B cell (primary cell): ENCODE results near the gene TKTL1. TPM values are rescaled to one million over a fixed set of nuclear protein-coding genes. Genes with fewer than 3 reads are reported as not detected.
"Not testable (repeated sequence)": the region's sequence is repeated elsewhere in the genome, so short reads cannot be mapped to it uniquely, and the experiment has no call there.

Experiments used
- ATAC-seq: fragments of 200-7000 bp; cut with Tn5 transposase; one replicate; pipeline ENCODE4 v1.10.0; 2021; ENCODE audit warnings: low read depth, mild to moderate bottlenecking, moderate number of reproducible peaks, moderate library complexity
- CTCF ChIA-PET: fragments of 350-600 bp; sonication (Branson Sonifier 250); formaldehyde crosslinking; loops from one replicate; lab custom pipeline; 2021; ENCODE audit warnings: antibody characterized with exemption, inconsistent platforms; lab: Charles Lee
- POLR2A ChIA-PET: fragments of 350-600 bp; sonication (Branson Sonifier 250); formaldehyde crosslinking; loops from one replicate; lab custom pipeline; 2021; ENCODE audit warnings: antibody characterized with exemption; lab: Charles Lee
- DNase-seq: peaks from one replicate; pipeline ENCODE4 v3.0.0; 2013
- H2AFZ ChIP-seq: 2 replicates; pipeline ENCODE4 v1.6.1; 2012; ENCODE audit warnings: mild to moderate bottlenecking, low read depth, low read length; ENCODE audit not compliant: insufficient read depth, poor library complexity, severe bottlenecking
- H3K27ac ChIP-seq, 2 donors: 1 replicate in 1 of 2; 2 replicates in 1 of 2; pipeline ENCODE4 v1.5.1; 2012 to 2013; ENCODE audit warnings: low read length in 2 of 2, mild to moderate bottlenecking in 2 of 2, moderate library complexity in 1 of 2
- H3K27me3 ChIP-seq, 4 experiments: fragments of 200-600 bp in 1 of 4; sonication (generic) in 1 of 4; replicated peaks in 1 of 4; 1 replicate in 2 of 4; 2 replicates in 2 of 4; pipeline versions ENCODE4 v1.6.1 to v1.7.0; 2013 to 2016; ENCODE audit warnings: low read length in 3 of 4, mild to moderate bottlenecking in 2 of 4, mixed read lengths in 1 of 4, moderate library complexity in 1 of 4; ENCODE audit not compliant: insufficient read depth in 4 of 4, control insufficient read depth in 3 of 4; ENCODE audit errors: control extremely low read depth in 1 of 4
- H3K36me3 ChIP-seq, 2 experiments: replicated peaks in 1 of 2; 1 replicate in 1 of 2; 2 replicates in 1 of 2; pipeline versions ENCODE4 v1.6.1 to v1.7.1; 2013; ENCODE audit warnings: low read length in 1 of 2; ENCODE audit not compliant: insufficient read depth in 2 of 2, control insufficient read depth in 1 of 2; ENCODE audit errors: control extremely low read depth in 1 of 2, extremely low read depth in 1 of 2
- H3K4me1 ChIP-seq, 2 donors: fragments of 200-600 bp in 1 of 2; sonication (generic) in 1 of 2; 1 replicate in 1 of 2; 2 replicates in 1 of 2; pipeline versions ENCODE4 v1.5.1 to v1.6.1; 2013 to 2017; ENCODE audit warnings: low read length in 2 of 2; ENCODE audit not compliant: control insufficient read depth in 2 of 2, insufficient read depth in 2 of 2
- H3K4me2 ChIP-seq: replicated peaks from 2 replicates; pipeline ENCODE3; 2012; ENCODE audit warnings: mild to moderate bottlenecking, low read depth, low read length; ENCODE audit not compliant: poor library complexity, severe bottlenecking
- H3K4me3 ChIP-seq, 5 experiments: fragments of 200-600 bp in 1 of 5; sonication (generic) in 1 of 5; 1 replicate in 3 of 5; 2 replicates in 2 of 5; pipeline versions ENCODE4 v1.5.1 to v1.7.0; 2011 to 2016; ENCODE audit warnings: low read length in 4 of 5, mild to moderate bottlenecking in 4 of 5, low read depth in 2 of 5, control low read depth in 1 of 5, moderate library complexity in 1 of 5; ENCODE audit not compliant: insufficient read depth in 1 of 5; ENCODE audit errors: control extremely low read depth in 1 of 5, extremely low read depth in 1 of 5
- H3K79me2 ChIP-seq: fragments of 200-600 bp; sonication (generic); one replicate; pipeline ENCODE4 v1.6.0; 2016; ENCODE audit warnings: low read length; ENCODE audit not compliant: control insufficient read depth, insufficient read depth
- H3K9ac ChIP-seq: fragments of 200-600 bp; sonication (generic); 2 replicates; pipeline ENCODE4 v1.6.1; 2017; ENCODE audit warnings: mild to moderate bottlenecking, low read length, moderate library complexity
- H3K9me3 ChIP-seq, 3 donors: one replicate each; pipeline versions ENCODE4 v1.6.1 to v1.7.1; 2013; ENCODE audit warnings: low read length in 2 of 3; ENCODE audit not compliant: control insufficient read depth in 2 of 3, insufficient read depth in 1 of 3; ENCODE audit errors: control extremely low read depth in 1 of 3
- H4K20me1 ChIP-seq: 2 replicates; pipeline ENCODE4 v1.6.0; 2012; ENCODE audit warnings: mild to moderate bottlenecking, low read length; ENCODE audit not compliant: insufficient read depth, control insufficient read depth, poor library complexity, severe bottlenecking
- H3K27ac Mint-ChIP-seq: one replicate; pipeline ENCODE4 v1.8.0; 2021; ENCODE audit warnings: mixed read lengths
- H3K27me3 Mint-ChIP-seq: one replicate; pipeline ENCODE4 v1.8.0; 2021; ENCODE audit warnings: mixed read lengths
- H3K4me1 Mint-ChIP-seq: one replicate; pipeline ENCODE4 v1.8.0; 2021; ENCODE audit warnings: mixed read lengths
- H3K4me3 Mint-ChIP-seq: one replicate; pipeline ENCODE4 v1.8.0; 2021; ENCODE audit warnings: mixed read lengths
- H3K9me3 Mint-ChIP-seq: one replicate; pipeline ENCODE4 v1.8.0; 2022; ENCODE audit warnings: mixed read lengths; ENCODE audit not compliant: insufficient read depth
- CTCF ChIP-seq: fragments of 200-600 bp; IDR thresholded peaks from one replicate; pipeline ENCODE4 v1.8.0; 2022; ENCODE audit warnings: antibody characterized with exemption, mild to moderate bottlenecking
- EZH2 ChIP-seq: IDR thresholded peaks from 2 replicates; pipeline ENCODE4 v1.6.1; 2012; ENCODE audit warnings: borderline replicate concordance, low read depth, mild to moderate bottlenecking, moderate library complexity, low read length; ENCODE audit not compliant: insufficient read depth, poor library complexity, severe bottlenecking
- whole genome bisulfite sequencing: methylation state at CpG from one replicate; pipeline ENCODE4 v1.1.5; 2013; ENCODE audit warnings: missing lambda C conversion rate; ENCODE audit not compliant: insufficient coverage; 5-methylcytosine and 5-hydroxymethylcytosine counted together
- intact Hi-C: fragments of 100-400 bp; cut with micrococcal nuclease; formaldehyde crosslinking; loops from one replicate; pipeline ENCODE4 v1.10.0; 2022
- polyA minus RNA-seq: library from RNA; depleted of rRNA, polyadenylated mRNA; stranded (reverse); fragments of >200 nt; gene quantifications from 2 replicates; pipeline ENCODE4 v1.2.3, GENCODE V29; 2012
- polyA plus RNA-seq: library from polyadenylated mRNA; depleted of rRNA; stranded (reverse); fragments of >200 nt; gene quantifications from 2 replicates; pipeline ENCODE4 v1.2.3, GENCODE V29; 2012
- total RNA-seq, 2 donors: library from RNA; stranded (reverse); fragments of 120-200 nt in 1 of 2; gene quantifications; 1 replicate in 1 of 2; 2 replicates in 1 of 2; pipeline versions ENCODE4 v1.2.3 to v1.2.4, GENCODE V29; 2013 to 2022

The TKTL1 gene
- total RNA-seq (0.22 and 0.96 TPM in 2 replicates), polyA plus RNA-seq (0.18 and 0.37 TPM in 2 replicates), polyA minus RNA-seq (not detected in 2 replicates)
- 0.28 TPM for total RNA-seq (2013)

GRCh38 chrX:154295664-154296310 is at the start of gene TKTL1:
Gene TKTL1 (plus strand): TSS chrX:154295795. CDS start chrX:154295860, 65 bp downstream.
- no peaks in the 10 kb centered on the region for H3K27me3 ChIP-seq
- 99% methylated on average over 25 of the region's 37 CpGs for WGBS
- H2AFZ ChIP-seq = no peak within 1 kb of the TSS
- peaks cover 9 to 15% of the 10 kb centered on the region in 2 donors for H3K4me1 ChIP-seq
- no peaks in the 10 kb centered on the region for H3K36me3 ChIP-seq
- H3K9ac ChIP-seq = no peak within 1 kb of the TSS
- Mint-ChIP-seq H3K4me3 (no peak within 1 kb of the TSS), H3K27ac (no peak within 1 kb of the TSS), H3K4me1 (peaks cover 19% of the 10 kb centered on the region), H3K9me3 (no peaks in the 10 kb centered on the region), H3K27me3 (no peaks in the 10 kb centered on the region)
- H3K4me2 ChIP-seq = no peak within 1 kb of the TSS
- no peak for ATAC-seq
- no peak within 1 kb of the TSS for H3K4me3 ChIP-seq
- CTCF ChIA-PET = no interaction called here
- POLR2A ChIA-PET = no interaction called here
- TF ChIP-seq EZH2 (no peak), CTCF (no peak)
- no peak for DNase-seq
- no peaks in the 10 kb centered on the region for H3K79me2 ChIP-seq
- intact Hi-C loops = no loop called here
- H3K27ac ChIP-seq = no peak within 1 kb of the TSS
- H4K20me1 ChIP-seq = no peaks in the 10 kb centered on the region
- H3K9me3 ChIP-seq = no peaks in the 10 kb centered on the region

GRCh38 chrX:154247377-154248045 is 48.1 kb upstream of the TKTL1 start:
- H3K27ac ChIP-seq, DNase-seq, H3K9me3 ChIP-seq, H3K27me3 Mint-ChIP-seq, H3K4me3 ChIP-seq, H2AFZ ChIP-seq, H3K9me3 Mint-ChIP-seq, H3K4me1 Mint-ChIP-seq, H3K27me3 ChIP-seq, H3K4me2 ChIP-seq, intact Hi-C loops, H3K79me2 ChIP-seq, H3K36me3 ChIP-seq, H4K20me1 ChIP-seq, H3K27ac Mint-ChIP-seq, H3K9ac ChIP-seq, CTCF ChIA-PET, H3K4me1 ChIP-seq, POLR2A ChIA-PET, H3K4me3 Mint-ChIP-seq: not testable (repeated sequence)
- WGBS = no CpG with 5 or more reads among the region's 17 CpGs
- peak; percentile 93 for ATAC-seq

- ATAC-seq, CTCF ChIA-PET, intact Hi-C loops, H2AFZ ChIP-seq, H3K4me3 ChIP-seq, POLR2A ChIA-PET, H4K20me1 ChIP-seq, DNase-seq, H3K4me1 ChIP-seq, H3K4me3 Mint-ChIP-seq, H3K79me2 ChIP-seq, H3K9ac ChIP-seq, H3K36me3 ChIP-seq, H3K27me3 ChIP-seq, H3K9me3 Mint-ChIP-seq, H3K27ac Mint-ChIP-seq, H3K27ac ChIP-seq, H3K27me3 Mint-ChIP-seq, H3K4me2 ChIP-seq, H3K9me3 ChIP-seq, H3K4me1 Mint-ChIP-seq: not testable (repeated sequence)
- WGBS = no CpG with 5 or more reads among the region's 10 CpGs
Measured at GRCh38 chrX:154248076-154248475, 47.5 kb upstream of the TKTL1 start.
